ENCODE measurements around the gene MAP6.

The MAP6 gene

GRCh38 chr11:75655605-75656004, 13.2 kb downstream of the MAP6 start:
- H3K27ac ChIP-seq (ENCODE audit: low read depth, low read length, poor library complexity, severe bottlenecking): no peak overlapping the region

DNA sequence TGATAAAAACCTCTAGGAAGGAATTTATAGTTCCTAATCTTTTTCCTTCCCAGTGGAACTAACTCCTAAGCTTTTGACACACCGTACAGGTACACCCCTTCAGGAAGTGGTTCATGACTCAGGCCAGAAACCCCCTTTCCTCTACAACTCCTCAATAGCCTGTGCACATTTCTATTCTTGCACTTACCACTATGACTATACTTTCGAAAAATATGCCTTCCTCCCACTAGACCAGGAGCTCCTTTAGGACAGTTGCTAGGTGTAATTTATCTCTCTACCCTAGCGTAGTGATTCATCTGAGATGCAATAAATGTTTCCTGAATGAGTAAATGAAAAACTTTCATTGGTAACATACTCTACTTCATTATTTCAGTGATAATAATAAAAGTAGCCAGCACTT, 14.5 kb downstream of the MAP6 start:
- no peak overlapping the region for H3K4me3 ChIP-seq (ENCODE audit: low read depth, low read length, poor library complexity, severe bottlenecking)
- no peaks in the 10 kb centered on the region for H3K79me2 ChIP-seq (ENCODE audit: insufficient read depth, low read length)
- no peak overlapping the region for H3K27ac ChIP-seq (ENCODE audit: low read depth, low read length, poor library complexity, severe bottlenecking)
- H3K27me3 ChIP-seq (ENCODE audit: insufficient read depth, low read length): no peaks in the 10 kb centered on the region
- H3F3A ChIP-seq (ENCODE audit: insufficient read depth, low read length): no peaks in the 10 kb centered on the region
- H3K9me2 ChIP-seq (ENCODE audit: low read depth, low read length): no peaks in the 10 kb centered on the region
- H2AFZ ChIP-seq (ENCODE audit: low read length): no peak overlapping the region
- H3K4me1 ChIP-seq (ENCODE audit: insufficient read depth, low read length, severe bottlenecking): no peaks in the 10 kb centered on the region
- no peaks in the 10 kb centered on the region for H3K9me3 ChIP-seq (ENCODE audit: low read length)
- no peak overlapping the region for H3K4me2 ChIP-seq (ENCODE audit: low read length)
- H3K36me3 ChIP-seq (ENCODE audit: insufficient read depth, low read length): no peaks in the 10 kb centered on the region
- TF ChIP-seq EZH2 (IDR thresholded peaks at IDR 0.05; ENCODE audit: borderline replicate concordance, low read length) (no peak), CTCF (IDR thresholded peaks at IDR 0.05; ENCODE audit: low read length) (no peak)
- H3K9ac ChIP-seq (ENCODE audit: low read length): no peak overlapping the region
- no peaks in the 10 kb centered on the region for H4K20me1 ChIP-seq (ENCODE audit: insufficient read depth, low read length)

More at GRCh38 chr11:75655605-75656004, 13.2 kb downstream of the MAP6 start:
- Histone ChIP-seq H3K36me3 (ENCODE audit: insufficient read depth, low read length) (no peaks in the 10 kb centered on the region), H3K4me3 (ENCODE audit: low read depth, low read length, poor library complexity, severe bottlenecking) (no peak overlapping the region), H3K4me2 (ENCODE audit: low read length) (no peak overlapping the region), H2AFZ (ENCODE audit: low read length) (no peak overlapping the region), H4K20me1 (ENCODE audit: insufficient read depth, low read length) (no peaks in the 10 kb centered on the region), H3K4me1 (ENCODE audit: insufficient read depth, low read length, severe bottlenecking) (no peaks in the 10 kb centered on the region), H3K9ac (ENCODE audit: low read length) (no peak overlapping the region), H3K9me2 (ENCODE audit: low read depth, low read length) (no peaks in the 10 kb centered on the region), H3K27me3 (ENCODE audit: insufficient read depth, low read length) (no peaks in the 10 kb centered on the region), H3K9me3 (ENCODE audit: low read length) (no peaks in the 10 kb centered on the region), H3F3A (ENCODE audit: insufficient read depth, low read length) (no peaks in the 10 kb centered on the region), H3K79me2 (ENCODE audit: insufficient read depth, low read length) (no peaks in the 10 kb centered on the region)
- TF ChIP-seq CTCF (IDR thresholded peaks at IDR 0.05; ENCODE audit: low read length) (no peak), EZH2 (IDR thresholded peaks at IDR 0.05; ENCODE audit: borderline replicate concordance, low read length) (no peak)

GRCh38 chr11:75653532-75653931, 15.3 kb downstream of the MAP6 start:
- Histone ChIP-seq H3K9me3 (ENCODE audit: low read length) (no peaks in the 10 kb centered on the region), H3K4me1 (ENCODE audit: insufficient read depth, low read length, severe bottlenecking) (no peaks in the 10 kb centered on the region), H4K20me1 (ENCODE audit: insufficient read depth, low read length) (no peaks in the 10 kb centered on the region), H2AFZ (ENCODE audit: low read length) (no peak overlapping the region), H3K27ac (ENCODE audit: low read depth, low read length, poor library complexity, severe bottlenecking) (no peak overlapping the region), H3F3A (ENCODE audit: insufficient read depth, low read length) (no peaks in the 10 kb centered on the region), H3K9me2 (ENCODE audit: low read depth, low read length) (no peaks in the 10 kb centered on the region), H3K9ac (ENCODE audit: low read length) (no peak overlapping the region), H3K4me3 (ENCODE audit: low read depth, low read length, poor library complexity, severe bottlenecking) (no peak overlapping the region), H3K79me2 (ENCODE audit: insufficient read depth, low read length) (no peaks in the 10 kb centered on the region), H3K4me2 (ENCODE audit: low read length) (no peak overlapping the region), H3K27me3 (ENCODE audit: insufficient read depth, low read length) (no peaks in the 10 kb centered on the region), H3K36me3 (ENCODE audit: insufficient read depth, low read length) (no peaks in the 10 kb centered on the region)
- TF ChIP-seq CTCF (IDR thresholded peaks at IDR 0.05; ENCODE audit: low read length) (no peak), EZH2 (IDR thresholded peaks at IDR 0.05; ENCODE audit: borderline replicate concordance, low read length) (no peak)

All from OCI-LY1 (cell line).